HepG2 (cell line): ENCODE measurements around the gene CH25H. TPM values are rescaled to one million over a fixed set of nuclear protein-coding genes. Genes with fewer than 3 reads are reported as not detected.

Experiments used
- ATAC-seq: fragments of 200-7000 bp; cut with Tn5 transposase; 3 replicates; pipeline ENCODE4 v1.9.1; 2020; ENCODE audit warnings: mild to moderate bottlenecking, moderate library complexity
- BruUV-seq: library from RNA; stranded (reverse); fragments of 400-500 nt; replicated peaks from 2 replicates; lab custom pipeline; 2021; lab: Mats Ljungman, UMichigan
- CTCF ChIA-PET: fragments of 300-600 bp; formaldehyde crosslinking; extraction: SDS; loops from one replicate; lab custom pipeline; 2021; ENCODE audit warnings: low total read pairs, inconsistent platforms, low intra/inter-chr PET ratio; lab: Yijun Ruan, JAX
- POLR2A ChIA-PET: fragments of 350-600 bp; sonication (Branson Sonifier 250); formaldehyde crosslinking; loops from one replicate; lab custom pipeline; 2020; ENCODE audit warnings: antibody characterized with exemption, inconsistent platforms; lab: Yijun Ruan, JAX
- DNase-seq: peaks from one replicate; pipeline ENCODE4 v3.0.0-alpha.2; 2015; ENCODE audit warnings: low spot score
- FAIRE-seq: peaks from 3 replicates; lab custom pipeline; 2011; peaks lifted over from hg19 to GRCh38; lab: Jason Lieb, UNC
- H2AFZ ChIP-seq: one replicate; pipeline ENCODE4 v1.6.1; 2011; ENCODE audit warnings: low read length, inconsistent platforms
- H3K27ac ChIP-seq: fragments of 300-600 bp; 3 replicates; pipeline ENCODE4 v1.8.0; 2011; ENCODE audit warnings: mixed run types, mild to moderate bottlenecking, mixed read lengths, low read length, inconsistent platforms; ENCODE audit not compliant: insufficient read depth; ENCODE audit errors: extremely low read length
- H3K27me3 ChIP-seq, 2 experiments: fragments of 200-600 bp in 1 of 2; 2 replicates in 1 of 2; 3 replicates in 1 of 2; pipeline versions ENCODE4 v1.6.0 to v1.8.0; 2011; ENCODE audit warnings: low read length in 2 of 2, mild to moderate bottlenecking in 2 of 2, moderate library complexity in 2 of 2, inconsistent platforms in 1 of 2; ENCODE audit not compliant: insufficient read depth in 2 of 2, control insufficient read depth in 1 of 2
- H3K36me3 ChIP-seq, 2 experiments: fragments of 200-600 bp in 1 of 2; replicated peaks in 1 of 2; 2 replicates in 1 of 2; 3 replicates in 1 of 2; pipeline versions ENCODE4 v1.5.1 to v1.8.0; 2011; ENCODE audit warnings: low read length in 2 of 2, inconsistent platforms in 1 of 2; ENCODE audit not compliant: insufficient read depth in 2 of 2, control insufficient read depth in 1 of 2
- H3K4me1 ChIP-seq: 2 replicates; pipeline ENCODE4 v1.5.1; 2012; ENCODE audit warnings: low read length, inconsistent platforms; ENCODE audit not compliant: insufficient read depth
- H3K4me2 ChIP-seq: 2 replicates; pipeline ENCODE4 v1.6.0; 2011; ENCODE audit warnings: low read depth, low read length, inconsistent platforms
- H3K4me3 ChIP-seq, 3 experiments: fragments of 200-600 bp in 1 of 3; sonication (generic), shearing (Covaris generic) in 1 of 3; replicated peaks in 1 of 3; 2 replicates each; pipeline ENCODE4 v1.5.1; 2011 to 2016; ENCODE audit warnings: low read length in 3 of 3, inconsistent platforms in 2 of 3, low read depth in 2 of 3, mild to moderate bottlenecking in 2 of 3, control low read depth in 1 of 3, mixed read lengths in 1 of 3; ENCODE audit not compliant: insufficient read depth in 1 of 3
- H3K79me2 ChIP-seq: one replicate; pipeline ENCODE4 v1.6.1; 2011; ENCODE audit warnings: low read length, inconsistent platforms; ENCODE audit not compliant: insufficient read depth
- H3K9ac ChIP-seq: 2 replicates; pipeline ENCODE4 v1.6.0; 2011; ENCODE audit warnings: mild to moderate bottlenecking, low read depth, low read length, inconsistent platforms; ENCODE audit not compliant: insufficient read depth
- H3K9me3 ChIP-seq: 2 replicates; pipeline ENCODE4 v1.5.1; 2012; ENCODE audit warnings: mild to moderate bottlenecking, low read length
- H4K20me1 ChIP-seq: 2 replicates; pipeline ENCODE4 v1.6.0; 2011; ENCODE audit warnings: inconsistent platforms, mild to moderate bottlenecking, low read length, moderate library complexity; ENCODE audit not compliant: insufficient read depth
- FOXK2 ChIP-seq: fragments of 450-650 bp; IDR thresholded peaks from 2 replicates; pipeline ENCODE4 v1.6.1; 2016
- IRF9 ChIP-seq: sonication (generic); formaldehyde crosslinking; IDR thresholded peaks from 2 replicates; pipeline ENCODE4 v1.8.0; 2022; ENCODE audit warnings: missing genetic modification reagents, mild to moderate bottlenecking, borderline replicate concordance
- MBD4 ChIP-seq: IDR thresholded peaks from 2 replicates; pipeline ENCODE4 v1.6.1; 2012; ENCODE audit warnings: low read length, inconsistent platforms, borderline replicate concordance
- ZNF160 ChIP-seq: sonication (generic); formaldehyde crosslinking; IDR thresholded peaks from 2 replicates; pipeline ENCODE4 v1.8.0; 2022; ENCODE audit warnings: mild to moderate bottlenecking, inconsistent platforms, missing genetic modification reagents
- ZNF331 ChIP-seq: sonication (generic); formaldehyde crosslinking; IDR thresholded peaks from 2 replicates; pipeline ENCODE4 v1.4.0; 2020; ENCODE audit warnings: missing genetic modification reagents
- ZNF512B ChIP-seq: sonication (generic); formaldehyde crosslinking; IDR thresholded peaks from 2 replicates; pipeline ENCODE4 v1.5.1; 2020; ENCODE audit warnings: missing genetic modification reagents, mild to moderate bottlenecking, borderline replicate concordance
- WGBS: methylation state at CpG from one replicate; pipeline ENCODE4 v1.1.6; 2017; ENCODE audit warnings: low lambda C conversion rate; 5-methylcytosine and 5-hydroxymethylcytosine counted together
- in situ Hi-C: cut with HindIII; loops from 2 replicates; pipeline ENCODE4 v1.10.0; 2017; ENCODE audit warnings: low pct_unique_long_range_greater_than_20kb; ENCODE audit not compliant: extremely low pct_ligation_motif_present
- intact Hi-C: fragments of 100-400 bp; cut with micrococcal nuclease; formaldehyde crosslinking; loops from one replicate; pipeline ENCODE4 v1.10.0; 2022; ENCODE audit not compliant: unreplicated experiment
- polyA plus RNA-seq, 8 experiments: library from polyadenylated mRNA; depleted of rRNA in 3 of 8; stranded (reverse) in 7 of 8; unstranded in 1 of 8; fragments of >200 nt; fragmentation: Illumina TruSeq in 4 of 8; extraction: Trizol in 4 of 8; gene quantifications; 2 replicates each; pipeline versions ENCODE4 v1.2.1 to v1.2.3, GENCODE V29; 2011 to 2016; ENCODE audit warnings: low read depth in 4 of 8, missing spikeins in 1 of 8, mixed read lengths in 1 of 8; ENCODE audit not compliant: insufficient read depth in 1 of 8
- total RNA-seq, 5 experiments: library from RNA; depleted of rRNA; stranded (reverse); fragments of >200 nt; fragmentation: Illumina TruSeq; extraction: Trizol; gene quantifications; 2 replicates each; pipeline ENCODE4 v1.2.3, GENCODE V29; 2016; ENCODE audit warnings: low read depth in 1 of 5

CH25H gene
- total and polyA plus RNA-seq, 2 of the 13 experiments (the other 11 are each of a cell fraction or from before 2014, with no cell fraction given), result not detected

DNA sequence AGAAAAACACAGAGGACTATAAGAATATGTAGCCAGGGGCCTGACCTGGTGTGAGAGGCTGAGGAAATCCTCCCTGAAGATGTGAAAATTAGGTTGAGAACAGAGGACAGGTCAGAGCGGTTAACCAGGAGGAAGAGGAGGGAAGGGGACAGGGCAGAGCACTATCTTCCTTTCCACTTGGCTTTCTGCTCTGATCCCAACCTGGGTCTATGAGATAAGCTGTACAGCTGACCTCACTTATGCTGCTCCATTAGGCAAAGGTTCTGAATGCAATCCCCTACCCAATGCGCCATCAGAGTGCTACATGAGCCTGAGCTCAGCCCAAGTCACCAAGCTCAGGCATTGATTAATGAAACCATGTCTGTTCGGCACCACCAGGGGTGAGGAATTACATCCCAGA, 33.9 kb upstream of the CH25H start:
- no peak overlapping the region for H3K4me3 ChIP-seq
- no peak overlapping the region for H3K9ac ChIP-seq
- WGBS, result 98% methylated on average over 2 of the region's 3 CpGs
- in situ Hi-C loops, result no loop called here
- H3K9me3 ChIP-seq, result no peaks in the 10 kb centered on the region
- no peaks in the 10 kb centered on the region for H3K27me3 ChIP-seq
- POLR2A ChIA-PET, result interaction anchor here (1.7 kb wide), 1 partner anchor 10 kb away, joined by 9 read pairs; the partner anchor contains the start of gene LIPA
- no peak overlapping the region for H2AFZ ChIP-seq
- H4K20me1 ChIP-seq, result no peaks in the 10 kb centered on the region
- peaks cover 24% of the 10 kb centered on the region for H3K4me1 ChIP-seq
- ATAC-seq (no peak), DNase-seq (no peak), FAIRE-seq (no peak)
- no peak overlapping the region for H3K4me2 ChIP-seq
- peaks cover 0 to 12% of the 10 kb centered on the region in 2 experiments; a peak in 3 of 5 replicates for H3K36me3 ChIP-seq
- no peaks in the 10 kb centered on the region for H3K79me2 ChIP-seq
- H3K27ac ChIP-seq, result no peak overlapping the region
- no TSS peak for BruUV-seq
- intact Hi-C loops, result no loop called here
- CTCF ChIA-PET, result no interaction called here
- TF ChIP-seq ZNF512B (CRISPR knock-in tag) (no peak), IRF9 (CRISPR knock-in tag) (no peak), FOXK2 (no peak), MBD4 (no peak), ZNF331 (CRISPR knock-in tag) (no peak), ZNF160 (CRISPR knock-in tag) (no peak)
